Measurements from ENCODE around the gene CTNNA1. TPM values are rescaled to one million over a fixed set of nuclear protein-coding genes. Genes with fewer than 3 reads are reported as not detected.

CTNNA1 gene
- total RNA-seq, 1 donor from 2014 or later = 282 TPM

DNA sequence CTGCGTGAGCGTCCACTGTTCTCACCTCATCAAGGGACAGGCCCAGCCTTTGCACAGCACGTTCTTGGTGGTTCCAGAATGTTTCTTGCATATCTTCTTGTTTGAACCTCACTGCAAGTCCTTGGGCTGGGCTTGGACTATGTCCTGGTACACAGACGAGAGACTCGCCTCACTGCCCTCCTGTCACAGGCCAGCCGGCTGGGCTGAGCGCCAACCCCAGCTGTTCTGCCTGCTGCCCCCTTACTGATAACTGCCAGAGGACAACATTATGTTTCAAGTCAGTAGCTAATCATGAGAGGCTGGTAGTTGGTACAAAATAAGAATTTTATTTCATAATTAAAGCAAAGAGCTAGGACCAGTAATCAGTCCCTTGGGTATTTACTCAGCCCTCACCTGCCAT is 174.8 kb downstream of the CTNNA1 start:
- no peaks in the 10 kb centered on the region for H3K27me3 Mint-ChIP-seq (ENCODE audit: low read depth)
- H3K27ac Mint-ChIP-seq (ENCODE audit: unreplicated experiment) = no peak overlapping the region
- H3K9me3 Mint-ChIP-seq = no peaks in the 10 kb centered on the region
- peaks cover 41% of the 10 kb centered on the region for H3K36me3 Mint-ChIP-seq (ENCODE audit: low read depth)
- H3K4me3 Mint-ChIP-seq = no peak overlapping the region
- TF ChIP-seq, protein P1, sequence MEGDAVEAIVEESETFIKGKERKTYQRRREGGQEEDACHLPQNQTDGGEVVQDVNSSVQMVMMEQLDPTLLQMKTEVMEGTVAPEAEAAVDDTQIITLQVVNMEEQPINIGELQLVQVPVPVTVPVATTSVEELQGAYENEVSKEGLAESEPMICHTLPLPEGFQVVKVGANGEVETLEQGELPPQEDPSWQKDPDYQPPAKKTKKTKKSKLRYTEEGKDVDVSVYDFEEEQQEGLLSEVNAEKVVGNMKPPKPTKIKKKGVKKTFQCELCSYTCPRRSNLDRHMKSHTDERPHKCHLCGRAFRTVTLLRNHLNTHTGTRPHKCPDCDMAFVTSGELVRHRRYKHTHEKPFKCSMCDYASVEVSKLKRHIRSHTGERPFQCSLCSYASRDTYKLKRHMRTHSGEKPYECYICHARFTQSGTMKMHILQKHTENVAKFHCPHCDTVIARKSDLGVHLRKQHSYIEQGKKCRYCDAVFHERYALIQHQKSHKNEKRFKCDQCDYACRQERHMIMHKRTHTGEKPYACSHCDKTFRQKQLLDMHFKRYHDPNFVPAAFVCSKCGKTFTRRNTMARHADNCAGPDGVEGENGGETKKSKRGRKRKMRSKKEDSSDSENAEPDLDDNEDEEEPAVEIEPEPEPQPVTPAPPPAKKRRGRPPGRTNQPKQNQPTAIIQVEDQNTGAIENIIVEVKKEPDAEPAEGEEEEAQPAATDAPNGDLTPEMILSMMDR (conservative IDR thresholded peaks at IDR 0.05) = no peak
- no peak for DNase-seq (ENCODE audit: low read depth, low spot score)
- peaks cover 10% of the 10 kb centered on the region for H3K4me1 Mint-ChIP-seq

DNA sequence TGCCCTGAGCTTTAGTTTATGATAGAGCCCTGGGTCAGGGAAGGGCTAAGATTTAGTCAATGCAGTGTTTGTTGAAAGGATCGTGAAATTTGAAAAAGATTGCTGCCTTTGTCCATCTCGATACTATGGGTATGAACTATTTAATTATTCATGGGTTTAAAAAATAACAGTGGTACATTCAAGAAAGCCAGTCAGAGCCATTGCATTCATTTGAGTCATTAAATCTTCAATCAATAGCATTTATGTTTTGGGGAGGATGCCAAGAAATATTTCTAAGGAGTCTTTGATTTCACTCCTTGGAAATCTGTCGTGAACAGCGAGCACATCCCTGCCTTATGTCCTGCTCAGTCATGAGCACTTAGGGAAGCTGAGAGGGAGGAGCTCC is 176.3 kb downstream of the CTNNA1 start:
- TF ChIP-seq, protein P1 (conservative IDR thresholded peaks at IDR 0.05) = no peak
- peaks cover 47% of the 10 kb centered on the region for H3K36me3 Mint-ChIP-seq (ENCODE audit: low read depth)
- DNase-seq (ENCODE audit: low read depth, low spot score) = no peak
- no peak overlapping the region for H3K4me3 Mint-ChIP-seq
- peaks cover 10% of the 10 kb centered on the region for H3K4me1 Mint-ChIP-seq
- no peaks in the 10 kb centered on the region for H3K27me3 Mint-ChIP-seq (ENCODE audit: low read depth)
- H3K9me3 Mint-ChIP-seq = no peaks in the 10 kb centered on the region
- H3K27ac Mint-ChIP-seq (ENCODE audit: unreplicated experiment) = peak overlapping the region; percentile 12

DNA sequence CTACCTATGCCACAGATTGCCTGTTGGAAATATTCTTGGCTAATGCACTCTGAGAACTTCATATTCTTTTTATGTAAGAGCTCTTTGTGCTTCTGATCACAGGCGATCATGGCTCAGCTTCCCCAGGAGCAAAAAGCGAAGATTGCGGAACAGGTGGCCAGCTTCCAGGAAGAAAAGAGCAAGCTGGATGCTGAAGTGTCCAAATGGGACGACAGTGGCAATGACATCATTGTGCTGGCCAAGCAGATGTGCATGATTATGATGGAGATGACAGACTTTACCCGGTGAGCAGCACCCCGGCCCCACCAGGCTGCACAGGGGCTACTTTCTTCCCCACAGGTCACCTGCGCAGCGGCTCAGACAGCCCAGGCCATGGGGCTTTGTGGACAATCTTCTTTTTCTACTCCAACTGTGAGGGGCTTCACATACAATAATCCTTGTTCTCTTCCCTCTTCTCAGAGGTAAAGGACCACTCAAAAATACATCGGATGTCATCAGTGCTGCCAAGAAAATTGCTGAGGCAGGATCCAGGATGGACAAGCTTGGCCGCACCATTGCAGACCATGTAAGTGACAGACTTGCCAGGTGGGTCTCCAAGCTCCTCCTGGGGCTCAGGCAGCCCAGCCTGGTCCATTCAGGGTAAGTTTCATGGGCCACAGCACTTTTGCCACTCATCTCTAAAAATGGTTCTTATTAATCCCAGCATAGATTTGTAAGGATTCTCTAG is 177.3 kb downstream of the CTNNA1 start:
- Mint-ChIP-seq H3K4me3 (no peak overlapping the region), H3K36me3 (ENCODE audit: low read depth) (peaks cover 45% of the 10 kb centered on the region), H3K27ac (ENCODE audit: unreplicated experiment) (no peak overlapping the region), H3K27me3 (ENCODE audit: low read depth) (no peaks in the 10 kb centered on the region), H3K4me1 (peaks cover 10% of the 10 kb centered on the region), H3K9me3 (no peaks in the 10 kb centered on the region)
- TF ChIP-seq, protein P1 (conservative IDR thresholded peaks at IDR 0.05) = no peak
- no peak for DNase-seq (ENCODE audit: low read depth, low spot score)

DNA sequence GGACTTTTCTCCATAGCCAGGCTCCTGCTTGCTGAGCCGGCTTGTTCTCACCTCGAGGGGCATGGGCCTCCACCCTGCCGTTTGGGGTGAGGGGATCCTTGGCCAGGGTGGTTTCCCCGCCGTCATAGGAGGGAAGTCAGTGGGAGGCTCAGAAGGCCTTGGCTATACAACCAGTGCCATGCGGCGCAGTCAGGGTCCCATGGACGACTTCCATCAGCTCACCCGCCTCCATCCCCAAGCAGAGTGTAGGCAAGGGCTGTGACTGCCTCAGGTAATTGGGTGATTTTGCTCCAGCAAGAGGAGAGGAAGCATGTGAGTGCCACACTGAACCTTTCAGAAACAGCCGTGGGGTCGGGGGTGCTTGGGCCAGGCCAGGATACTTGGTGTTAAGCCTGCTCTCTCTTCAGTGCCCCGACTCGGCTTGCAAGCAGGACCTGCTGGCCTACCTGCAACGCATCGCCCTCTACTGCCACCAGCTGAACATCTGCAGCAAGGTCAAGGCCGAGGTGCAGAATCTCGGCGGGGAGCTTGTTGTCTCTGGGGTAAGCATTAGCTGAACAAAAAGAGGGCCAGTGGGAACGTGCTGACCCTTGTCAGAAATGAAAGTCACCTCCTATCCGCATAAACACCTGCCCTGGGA is 179.1 kb downstream of the CTNNA1 start:
- H3K27ac Mint-ChIP-seq (ENCODE audit: unreplicated experiment) = no peak overlapping the region
- no peaks in the 10 kb centered on the region for H3K9me3 Mint-ChIP-seq
- peaks cover 35% of the 10 kb centered on the region for H3K36me3 Mint-ChIP-seq (ENCODE audit: low read depth)
- no peak for DNase-seq (ENCODE audit: low read depth, low spot score)
- H3K4me1 Mint-ChIP-seq = peaks cover 9% of the 10 kb centered on the region
- H3K4me3 Mint-ChIP-seq = peak overlapping the region; percentile 17
- no peaks in the 10 kb centered on the region for H3K27me3 Mint-ChIP-seq (ENCODE audit: low read depth)
- TF ChIP-seq, protein P1 (conservative IDR thresholded peaks at IDR 0.05) = peak; percentile 15

DNA sequence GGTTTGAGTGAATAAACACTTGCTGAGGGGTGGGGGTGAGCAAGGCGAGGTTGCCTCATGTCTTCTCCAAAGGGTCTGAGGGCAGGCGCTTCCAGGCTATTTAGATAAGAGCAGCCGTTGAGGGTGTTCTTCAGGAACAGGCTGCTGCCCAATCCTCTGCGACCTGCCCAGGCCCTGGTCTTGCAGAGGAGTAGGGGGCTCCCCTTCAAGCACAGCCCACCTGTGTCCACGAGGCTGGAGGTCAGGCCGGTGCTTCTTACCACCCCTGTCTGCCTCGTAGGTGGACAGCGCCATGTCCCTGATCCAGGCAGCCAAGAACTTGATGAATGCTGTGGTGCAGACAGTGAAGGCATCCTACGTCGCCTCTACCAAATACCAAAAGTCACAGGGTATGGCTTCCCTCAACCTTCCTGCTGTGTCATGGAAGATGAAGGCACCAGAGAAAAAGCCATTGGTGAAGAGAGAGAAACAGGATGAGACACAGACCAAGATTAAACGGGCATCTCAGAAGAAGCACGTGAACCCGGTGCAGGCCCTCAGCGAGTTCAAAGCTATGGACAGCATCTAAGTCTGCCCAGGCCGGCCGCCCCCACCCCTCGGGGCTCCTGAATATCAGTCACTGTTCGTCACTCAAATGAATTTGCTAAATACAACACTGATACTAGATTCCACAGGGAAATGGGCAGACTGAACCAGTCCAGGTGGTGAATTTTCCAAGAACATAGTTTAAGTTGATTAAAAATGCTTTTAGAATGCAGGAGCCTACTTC is 180.5 kb downstream of the CTNNA1 start:
- no peaks in the 10 kb centered on the region for H3K9me3 Mint-ChIP-seq
- H3K27me3 Mint-ChIP-seq (ENCODE audit: low read depth) = no peaks in the 10 kb centered on the region
- peaks cover 31% of the 10 kb centered on the region for H3K36me3 Mint-ChIP-seq (ENCODE audit: low read depth)
- H3K4me3 Mint-ChIP-seq = no peak overlapping the region
- peak overlapping the region; percentile 35 for H3K27ac Mint-ChIP-seq (ENCODE audit: unreplicated experiment)
- peaks cover 10% of the 10 kb centered on the region for H3K4me1 Mint-ChIP-seq
- TF ChIP-seq, protein P1 (conservative IDR thresholded peaks at IDR 0.05) = no peak
- no peak for DNase-seq (ENCODE audit: low read depth, low spot score)
